ENCODE measurements around the gene IL22RA1.

DNA sequence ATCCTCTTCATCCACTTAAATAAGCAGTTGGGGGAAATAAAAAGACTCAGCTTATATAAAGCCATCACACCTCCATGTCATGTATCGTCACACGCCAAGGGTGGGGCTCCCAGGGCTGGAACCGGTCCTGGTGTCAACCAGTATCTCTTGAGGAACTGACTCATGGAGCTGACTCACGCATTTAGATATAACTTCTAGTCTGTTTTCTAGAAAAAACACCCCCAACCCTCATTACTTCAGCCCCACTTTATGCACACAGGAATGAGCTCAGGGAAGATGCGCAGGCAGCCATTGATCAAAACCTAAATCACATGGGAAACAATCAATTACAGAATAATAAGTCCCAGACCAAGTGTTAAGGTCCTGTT is 6.9 kb upstream of the IL22RA1 start:
- TF ChIP-seq, protein P1, sequence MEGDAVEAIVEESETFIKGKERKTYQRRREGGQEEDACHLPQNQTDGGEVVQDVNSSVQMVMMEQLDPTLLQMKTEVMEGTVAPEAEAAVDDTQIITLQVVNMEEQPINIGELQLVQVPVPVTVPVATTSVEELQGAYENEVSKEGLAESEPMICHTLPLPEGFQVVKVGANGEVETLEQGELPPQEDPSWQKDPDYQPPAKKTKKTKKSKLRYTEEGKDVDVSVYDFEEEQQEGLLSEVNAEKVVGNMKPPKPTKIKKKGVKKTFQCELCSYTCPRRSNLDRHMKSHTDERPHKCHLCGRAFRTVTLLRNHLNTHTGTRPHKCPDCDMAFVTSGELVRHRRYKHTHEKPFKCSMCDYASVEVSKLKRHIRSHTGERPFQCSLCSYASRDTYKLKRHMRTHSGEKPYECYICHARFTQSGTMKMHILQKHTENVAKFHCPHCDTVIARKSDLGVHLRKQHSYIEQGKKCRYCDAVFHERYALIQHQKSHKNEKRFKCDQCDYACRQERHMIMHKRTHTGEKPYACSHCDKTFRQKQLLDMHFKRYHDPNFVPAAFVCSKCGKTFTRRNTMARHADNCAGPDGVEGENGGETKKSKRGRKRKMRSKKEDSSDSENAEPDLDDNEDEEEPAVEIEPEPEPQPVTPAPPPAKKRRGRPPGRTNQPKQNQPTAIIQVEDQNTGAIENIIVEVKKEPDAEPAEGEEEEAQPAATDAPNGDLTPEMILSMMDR (IDR thresholded peaks at IDR 0.05; ENCODE audit: poor library complexity, severe bottlenecking) = no peak
- TF ChIP-seq MXI1 (conservative IDR thresholded peaks at IDR 0.05; ENCODE audit: poor library complexity, severe bottlenecking) (no peak), SMC3 (conservative IDR thresholded peaks at IDR 0.05; ENCODE audit: poor library complexity) (no peak), EP300 (conservative IDR thresholded peaks at IDR 0.05; ENCODE audit: poor library complexity, severe bottlenecking) (no peak), RAD21 (conservative IDR thresholded peaks at IDR 0.05) (no peak), EZH2 (IDR thresholded peaks at IDR 0.05; ENCODE audit: borderline replicate concordance, insufficient read depth, low read length, poor library complexity, severe bottlenecking) (no peak), POLR2AphosphoS5 (IDR thresholded peaks at IDR 0.05) (no peak)
- TF ChIP-seq, protein P2, sequence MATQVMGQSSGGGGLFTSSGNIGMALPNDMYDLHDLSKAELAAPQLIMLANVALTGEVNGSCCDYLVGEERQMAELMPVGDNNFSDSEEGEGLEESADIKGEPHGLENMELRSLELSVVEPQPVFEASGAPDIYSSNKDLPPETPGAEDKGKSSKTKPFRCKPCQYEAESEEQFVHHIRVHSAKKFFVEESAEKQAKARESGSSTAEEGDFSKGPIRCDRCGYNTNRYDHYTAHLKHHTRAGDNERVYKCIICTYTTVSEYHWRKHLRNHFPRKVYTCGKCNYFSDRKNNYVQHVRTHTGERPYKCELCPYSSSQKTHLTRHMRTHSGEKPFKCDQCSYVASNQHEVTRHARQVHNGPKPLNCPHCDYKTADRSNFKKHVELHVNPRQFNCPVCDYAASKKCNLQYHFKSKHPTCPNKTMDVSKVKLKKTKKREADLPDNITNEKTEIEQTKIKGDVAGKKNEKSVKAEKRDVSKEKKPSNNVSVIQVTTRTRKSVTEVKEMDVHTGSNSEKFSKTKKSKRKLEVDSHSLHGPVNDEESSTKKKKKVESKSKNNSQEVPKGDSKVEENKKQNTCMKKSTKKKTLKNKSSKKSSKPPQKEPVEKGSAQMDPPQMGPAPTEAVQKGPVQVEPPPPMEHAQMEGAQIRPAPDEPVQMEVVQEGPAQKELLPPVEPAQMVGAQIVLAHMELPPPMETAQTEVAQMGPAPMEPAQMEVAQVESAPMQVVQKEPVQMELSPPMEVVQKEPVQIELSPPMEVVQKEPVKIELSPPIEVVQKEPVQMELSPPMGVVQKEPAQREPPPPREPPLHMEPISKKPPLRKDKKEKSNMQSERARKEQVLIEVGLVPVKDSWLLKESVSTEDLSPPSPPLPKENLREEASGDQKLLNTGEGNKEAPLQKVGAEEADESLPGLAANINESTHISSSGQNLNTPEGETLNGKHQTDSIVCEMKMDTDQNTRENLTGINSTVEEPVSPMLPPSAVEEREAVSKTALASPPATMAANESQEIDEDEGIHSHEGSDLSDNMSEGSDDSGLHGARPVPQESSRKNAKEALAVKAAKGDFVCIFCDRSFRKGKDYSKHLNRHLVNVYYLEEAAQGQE (IDR thresholded peaks at IDR 0.05; ENCODE audit: borderline replicate concordance) = no peak
